ENCODE results near the gene HEATR5A.

DNA sequence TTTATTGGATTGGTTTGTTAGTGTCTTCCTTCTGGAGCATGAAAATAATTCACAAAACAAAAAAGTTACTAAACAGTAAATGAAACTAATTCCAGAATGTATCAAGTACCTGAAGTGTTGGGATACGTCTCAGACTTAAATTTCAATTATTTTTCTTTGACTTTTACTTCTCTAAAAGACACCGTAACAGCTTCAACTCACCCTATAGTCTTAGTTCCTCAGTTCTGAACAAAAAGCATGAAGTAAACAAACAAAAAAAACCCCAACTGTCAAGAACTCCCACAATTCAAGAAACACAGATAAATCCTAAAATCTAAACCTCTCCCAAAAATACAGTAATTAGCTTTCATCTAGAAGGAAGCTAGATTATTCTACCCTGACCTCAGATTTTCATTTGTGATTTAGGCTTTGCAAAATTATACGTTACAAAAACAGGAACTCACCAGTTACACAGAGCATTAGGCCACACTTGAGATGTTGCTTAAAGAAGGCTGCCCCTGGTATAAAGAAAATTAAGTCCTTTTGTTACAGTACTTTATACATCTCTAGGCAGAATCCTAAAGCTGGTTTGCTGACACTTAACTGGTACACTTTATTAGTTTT is 10.2 kb downstream of the HEATR5A start:
- TF ChIP-seq EP300 (IDR thresholded peaks at IDR 0.05; ENCODE audit: borderline replicate concordance): no peak
- no peak for TF ChIP-seq YY1 (IDR thresholded peaks at IDR 0.05; ENCODE audit: low read depth)
- TF ChIP-seq, protein P1, sequence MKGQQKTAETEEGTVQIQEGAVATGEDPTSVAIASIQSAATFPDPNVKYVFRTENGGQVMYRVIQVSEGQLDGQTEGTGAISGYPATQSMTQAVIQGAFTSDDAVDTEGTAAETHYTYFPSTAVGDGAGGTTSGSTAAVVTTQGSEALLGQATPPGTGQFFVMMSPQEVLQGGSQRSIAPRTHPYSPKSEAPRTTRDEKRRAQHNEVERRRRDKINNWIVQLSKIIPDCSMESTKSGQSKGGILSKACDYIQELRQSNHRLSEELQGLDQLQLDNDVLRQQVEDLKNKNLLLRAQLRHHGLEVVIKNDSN (IDR thresholded peaks at IDR 0.05): no peak
- TF ChIP-seq, protein P2, sequence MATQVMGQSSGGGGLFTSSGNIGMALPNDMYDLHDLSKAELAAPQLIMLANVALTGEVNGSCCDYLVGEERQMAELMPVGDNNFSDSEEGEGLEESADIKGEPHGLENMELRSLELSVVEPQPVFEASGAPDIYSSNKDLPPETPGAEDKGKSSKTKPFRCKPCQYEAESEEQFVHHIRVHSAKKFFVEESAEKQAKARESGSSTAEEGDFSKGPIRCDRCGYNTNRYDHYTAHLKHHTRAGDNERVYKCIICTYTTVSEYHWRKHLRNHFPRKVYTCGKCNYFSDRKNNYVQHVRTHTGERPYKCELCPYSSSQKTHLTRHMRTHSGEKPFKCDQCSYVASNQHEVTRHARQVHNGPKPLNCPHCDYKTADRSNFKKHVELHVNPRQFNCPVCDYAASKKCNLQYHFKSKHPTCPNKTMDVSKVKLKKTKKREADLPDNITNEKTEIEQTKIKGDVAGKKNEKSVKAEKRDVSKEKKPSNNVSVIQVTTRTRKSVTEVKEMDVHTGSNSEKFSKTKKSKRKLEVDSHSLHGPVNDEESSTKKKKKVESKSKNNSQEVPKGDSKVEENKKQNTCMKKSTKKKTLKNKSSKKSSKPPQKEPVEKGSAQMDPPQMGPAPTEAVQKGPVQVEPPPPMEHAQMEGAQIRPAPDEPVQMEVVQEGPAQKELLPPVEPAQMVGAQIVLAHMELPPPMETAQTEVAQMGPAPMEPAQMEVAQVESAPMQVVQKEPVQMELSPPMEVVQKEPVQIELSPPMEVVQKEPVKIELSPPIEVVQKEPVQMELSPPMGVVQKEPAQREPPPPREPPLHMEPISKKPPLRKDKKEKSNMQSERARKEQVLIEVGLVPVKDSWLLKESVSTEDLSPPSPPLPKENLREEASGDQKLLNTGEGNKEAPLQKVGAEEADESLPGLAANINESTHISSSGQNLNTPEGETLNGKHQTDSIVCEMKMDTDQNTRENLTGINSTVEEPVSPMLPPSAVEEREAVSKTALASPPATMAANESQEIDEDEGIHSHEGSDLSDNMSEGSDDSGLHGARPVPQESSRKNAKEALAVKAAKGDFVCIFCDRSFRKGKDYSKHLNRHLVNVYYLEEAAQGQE (IDR thresholded peaks at IDR 0.05; ENCODE audit: low read depth): no peak
- TF ChIP-seq, protein P3, sequence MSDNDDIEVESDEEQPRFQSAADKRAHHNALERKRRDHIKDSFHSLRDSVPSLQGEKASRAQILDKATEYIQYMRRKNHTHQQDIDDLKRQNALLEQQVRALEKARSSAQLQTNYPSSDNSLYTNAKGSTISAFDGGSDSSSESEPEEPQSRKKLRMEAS (IDR thresholded peaks at IDR 0.05): no peak
- TF ChIP-seq NFIC (IDR thresholded peaks at IDR 0.05): no peak
- no peak for TF ChIP-seq FOXM1 (IDR thresholded peaks at IDR 0.05; ENCODE audit: borderline replicate concordance, low read depth)
- TF ChIP-seq CEBPB (IDR thresholded peaks at IDR 0.05): no peak
- TF ChIP-seq TCF12 (IDR thresholded peaks at IDR 0.05; ENCODE audit: low read depth): no peak
- no peak for TF ChIP-seq CREB1 (IDR thresholded peaks at IDR 0.05; ENCODE audit: low read depth)
- TF ChIP-seq EGR1 (IDR thresholded peaks at IDR 0.05): no peak
- TF ChIP-seq TEAD4 (IDR thresholded peaks at IDR 0.05): no peak
- TF ChIP-seq RAD21 (IDR thresholded peaks at IDR 0.05; ENCODE audit: low read depth): no peak

Data from Ishikawa (cell line).